OCI-LY3 (cell line): ENCODE results near the gene ZNF423.

Experiments used
- EZH2phosphoT487 ChIP-seq: fragments of 200-600 bp; shearing (Covaris generic); IDR thresholded peaks from 2 replicates; pipeline ENCODE4 v1.6.1; 2018; ENCODE audit warnings: antibody characterized with exemption, mixed run types, low read depth
- TF ChIP-seq, protein P1 (sequence below): fragments of 200-600, 300-600 bp; sonication (generic); IDR thresholded peaks from 2 replicates; pipeline ENCODE4 v1.5.1; 2014; ENCODE audit warnings: antibody characterized with exemption, low read length, low read depth

DNA sequence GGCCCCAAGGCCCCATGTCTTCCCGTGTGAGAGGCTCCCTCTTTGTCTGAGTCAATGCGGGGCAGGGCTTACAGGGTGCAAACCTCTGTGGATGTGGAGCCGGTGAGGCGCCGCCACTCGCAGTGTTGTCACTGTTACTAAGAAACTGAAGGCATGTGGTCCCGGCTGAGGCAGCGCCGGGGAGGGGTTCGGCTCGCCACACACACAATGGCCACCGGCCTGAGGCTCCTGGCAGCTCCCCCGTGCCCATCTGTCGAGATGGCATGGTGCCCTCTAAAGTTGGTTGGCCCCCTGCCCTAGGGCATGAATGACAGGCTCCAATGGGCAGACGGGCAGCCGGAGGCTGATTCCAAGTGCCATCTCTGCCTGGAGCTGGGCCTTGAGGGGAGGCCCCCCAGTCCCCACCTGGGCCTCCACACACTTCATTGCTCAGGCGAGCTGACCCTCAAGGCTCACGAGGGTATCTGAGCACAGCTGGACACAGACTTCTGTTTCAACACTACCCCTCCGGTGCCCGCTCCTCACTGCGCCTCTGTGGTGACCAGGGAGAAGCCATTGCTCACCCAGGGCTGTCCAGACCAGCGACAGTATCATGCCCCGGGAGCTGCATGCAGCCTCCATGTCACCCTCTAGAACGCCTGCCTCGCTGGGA lies 345.1 kb downstream of the ZNF423 start:
- TF ChIP-seq, protein P1, sequence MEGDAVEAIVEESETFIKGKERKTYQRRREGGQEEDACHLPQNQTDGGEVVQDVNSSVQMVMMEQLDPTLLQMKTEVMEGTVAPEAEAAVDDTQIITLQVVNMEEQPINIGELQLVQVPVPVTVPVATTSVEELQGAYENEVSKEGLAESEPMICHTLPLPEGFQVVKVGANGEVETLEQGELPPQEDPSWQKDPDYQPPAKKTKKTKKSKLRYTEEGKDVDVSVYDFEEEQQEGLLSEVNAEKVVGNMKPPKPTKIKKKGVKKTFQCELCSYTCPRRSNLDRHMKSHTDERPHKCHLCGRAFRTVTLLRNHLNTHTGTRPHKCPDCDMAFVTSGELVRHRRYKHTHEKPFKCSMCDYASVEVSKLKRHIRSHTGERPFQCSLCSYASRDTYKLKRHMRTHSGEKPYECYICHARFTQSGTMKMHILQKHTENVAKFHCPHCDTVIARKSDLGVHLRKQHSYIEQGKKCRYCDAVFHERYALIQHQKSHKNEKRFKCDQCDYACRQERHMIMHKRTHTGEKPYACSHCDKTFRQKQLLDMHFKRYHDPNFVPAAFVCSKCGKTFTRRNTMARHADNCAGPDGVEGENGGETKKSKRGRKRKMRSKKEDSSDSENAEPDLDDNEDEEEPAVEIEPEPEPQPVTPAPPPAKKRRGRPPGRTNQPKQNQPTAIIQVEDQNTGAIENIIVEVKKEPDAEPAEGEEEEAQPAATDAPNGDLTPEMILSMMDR = no peak
- no peak for TF ChIP-seq EZH2phosphoT487
